HK-2 (cell line): ENCODE measurements around the gene SOS2.

ENCODE experiments used
- DNase-seq: peaks from one replicate; pipeline ENCODE4 v3.0.0-alpha.2; 2018; ENCODE audit not compliant: unreplicated experiment

The SOS2 gene

GRCh38 chr14:50231475-50232275 is at the start of gene SOS2:
SOS2 (minus strand) TSS chr14:50231578; CDS start chr14:50231283, 295 bp downstream.
- peak; percentile 83 for DNase-seq

DNA sequence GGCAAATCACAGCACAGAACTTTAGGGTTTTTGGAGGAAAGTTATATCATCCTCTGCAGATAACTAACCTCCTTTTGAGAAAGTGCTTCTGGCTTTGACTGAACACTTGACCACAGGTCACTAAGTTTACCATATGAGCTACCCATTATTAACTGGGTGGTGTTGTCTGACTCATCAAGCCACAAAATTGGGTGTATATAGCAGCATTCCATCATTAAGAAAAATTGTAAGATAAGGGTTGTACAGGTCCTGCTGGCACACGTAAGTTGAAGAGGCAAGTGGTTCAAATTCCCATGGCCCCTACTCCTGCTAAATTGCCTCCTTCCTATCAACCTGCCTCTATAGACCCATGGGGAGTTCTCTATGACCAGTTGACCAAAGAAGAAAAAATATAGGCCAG is 41.1 kb upstream of the SOS2 start:
- no peak for DNase-seq

DNA sequence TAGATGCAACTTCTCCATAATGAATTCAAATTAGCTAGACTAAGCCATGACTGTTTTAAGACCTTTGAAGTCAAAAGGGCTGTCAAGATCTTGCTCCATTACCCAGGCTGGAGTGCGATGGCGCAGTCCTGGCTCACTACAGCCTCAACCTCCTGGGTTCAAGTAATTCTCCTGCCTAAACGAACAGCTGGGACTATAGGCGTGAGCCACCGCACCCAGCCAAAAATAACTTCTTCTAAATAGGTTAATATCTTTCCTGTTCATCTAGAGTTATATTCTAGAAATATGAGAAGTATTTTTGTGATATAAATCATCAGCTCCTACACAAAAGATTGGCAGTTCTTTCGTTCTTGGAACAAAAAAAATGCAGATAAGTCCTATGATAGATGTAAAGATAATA is 39.6 kb upstream of the SOS2 start:
- DNase-seq, result no peak

DNA sequence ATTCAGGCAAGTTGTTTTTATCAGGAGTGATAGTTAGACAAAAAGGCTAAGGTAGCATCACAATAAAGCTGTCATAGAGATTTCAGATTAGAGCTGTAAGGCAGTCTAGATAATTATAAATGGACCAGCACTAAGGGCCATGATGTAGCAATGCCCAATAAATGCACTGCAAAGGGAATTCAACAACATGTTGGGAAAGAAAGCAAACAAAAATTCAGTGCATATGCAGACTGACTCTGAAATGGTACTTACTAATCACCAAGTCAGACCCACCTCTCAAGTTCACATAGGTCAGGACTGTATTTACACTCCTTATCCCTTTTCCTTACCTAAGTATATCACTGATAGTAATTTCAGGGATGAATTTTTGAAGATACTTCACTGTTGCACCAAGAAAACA is 33.7 kb upstream of the SOS2 start:
- DNase-seq, result no peak

GRCh38 chr14:50263321-50263720 is 31.9 kb upstream of the SOS2 start:
- no peak for DNase-seq

- no peak for DNase-seq
Measured at GRCh38 chr14:50262865-50263264, 31.5 kb upstream of the SOS2 start.

DNA sequence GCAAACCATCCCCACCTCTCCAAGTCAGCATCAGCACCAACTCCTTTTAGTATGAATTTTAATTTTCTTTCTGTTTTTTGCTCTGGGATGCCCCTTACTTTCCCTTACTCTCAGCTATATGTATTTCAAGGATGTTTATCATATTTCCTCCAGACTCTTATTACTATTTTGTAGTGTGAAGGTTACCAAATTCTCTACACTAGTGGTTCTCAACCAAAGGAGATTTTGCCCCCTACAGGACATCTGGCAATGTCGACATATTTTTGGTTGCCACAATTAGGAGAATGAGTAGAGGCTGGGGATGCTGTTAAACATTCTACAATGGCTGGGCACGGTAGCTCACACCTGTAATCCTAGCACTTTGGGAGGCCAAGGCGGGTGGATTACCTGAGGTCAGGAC is 29.1 kb upstream of the SOS2 start:
- no peak for DNase-seq

DNA sequence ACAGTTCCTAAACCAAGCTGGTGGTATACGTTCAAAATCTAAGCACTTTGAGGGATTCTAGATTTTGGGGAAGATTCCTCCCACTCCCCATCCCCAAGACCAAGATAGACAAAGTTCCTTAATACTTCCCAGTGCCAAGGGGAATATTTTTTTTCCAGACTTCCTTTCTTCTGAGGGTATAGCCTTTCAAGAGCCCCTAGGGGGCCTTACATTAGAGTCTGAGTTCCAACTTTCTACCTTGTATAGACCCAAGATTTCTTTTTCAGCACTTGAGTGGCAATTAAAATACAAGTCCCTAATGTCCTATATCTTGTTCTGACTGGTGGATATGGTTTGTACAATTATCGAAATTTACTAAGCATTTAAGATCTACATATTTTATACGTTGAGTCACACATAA is 28.7 kb upstream of the SOS2 start:
- DNase-seq, result no peak

- DNase-seq, result no peak
Measured at GRCh38 chr14:50257732-50258131, 26.4 kb upstream of the SOS2 start.

DNA sequence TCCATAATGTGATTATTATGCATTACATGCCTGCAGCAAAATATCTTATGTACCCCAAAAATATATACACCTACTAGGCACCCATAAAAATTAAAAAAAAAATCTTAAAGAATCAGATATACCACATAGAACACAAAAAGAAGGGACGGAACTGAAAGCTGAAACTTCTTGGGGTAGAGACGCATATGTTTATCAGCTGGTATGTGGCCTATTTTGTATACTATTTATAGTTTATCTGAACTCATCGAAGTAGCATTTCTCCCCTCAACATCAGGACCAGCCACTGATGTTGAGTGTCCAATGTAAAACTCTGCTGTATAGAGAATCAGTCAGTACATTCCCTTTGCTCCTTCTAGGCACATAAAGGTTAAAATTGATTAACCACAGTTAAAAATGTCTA is 22.9 kb upstream of the SOS2 start:
- no peak for DNase-seq

DNA sequence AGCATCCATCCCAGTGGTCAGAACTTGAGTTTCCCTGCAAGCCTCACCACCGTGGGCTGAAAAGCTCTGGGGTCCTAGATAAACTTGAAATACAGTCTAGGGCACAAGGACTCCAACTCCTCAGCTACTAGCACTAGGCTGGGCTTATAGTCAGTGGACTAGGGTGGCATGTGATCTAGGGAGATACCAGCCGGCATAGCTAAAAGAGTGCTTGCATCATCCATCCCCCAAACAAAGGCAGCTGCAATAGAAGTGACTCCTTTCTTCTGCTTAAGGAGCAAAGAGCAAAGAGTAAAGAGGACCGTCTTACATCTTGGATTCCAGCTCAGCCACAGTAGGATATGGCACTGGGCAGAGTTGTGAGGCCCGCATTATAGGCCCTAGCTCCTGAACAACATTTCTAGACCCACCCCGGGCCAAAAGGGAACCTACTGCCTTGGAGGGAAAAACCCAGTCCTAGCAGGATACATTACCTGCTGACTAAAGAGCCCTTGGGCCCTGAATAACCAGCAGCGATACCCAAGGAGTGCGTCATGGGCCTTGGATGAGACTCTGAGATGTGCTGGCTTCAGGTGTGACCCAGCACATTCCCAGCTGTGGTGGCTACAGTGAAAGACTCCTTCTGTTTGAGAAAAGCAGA is 17.9 kb upstream of the SOS2 start:
- DNase-seq, result no peak

GRCh38 chr14:50247245-50247644 is 15.9 kb upstream of the SOS2 start:
- DNase-seq, result no peak

- no peak for DNase-seq
Measured at GRCh38 chr14:50242566-50243310, 11.4 kb upstream of the SOS2 start.

- DNase-seq, result no peak
Measured at GRCh38 chr14:50242096-50242495, 10.7 kb upstream of the SOS2 start.

DNA sequence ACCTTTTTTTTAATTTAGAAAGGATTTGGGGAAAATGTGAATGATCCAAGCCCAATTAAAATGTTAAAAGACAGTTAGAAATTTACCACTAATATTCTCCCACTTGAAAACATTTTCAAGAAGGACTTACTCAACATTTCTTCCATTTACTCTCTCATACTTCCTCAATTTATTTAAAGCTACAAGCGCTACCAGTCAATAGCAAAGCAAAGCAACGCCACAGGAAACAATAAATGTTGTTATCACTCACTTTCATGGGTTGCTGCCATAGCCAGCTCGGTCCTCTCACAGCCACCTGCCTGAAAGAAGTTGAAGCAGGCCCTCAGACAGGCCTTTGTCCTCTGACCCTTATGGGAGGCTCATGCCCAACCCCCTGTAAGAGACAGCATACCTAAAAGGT is 6.0 kb upstream of the SOS2 start:
- DNase-seq, result no peak

DNA sequence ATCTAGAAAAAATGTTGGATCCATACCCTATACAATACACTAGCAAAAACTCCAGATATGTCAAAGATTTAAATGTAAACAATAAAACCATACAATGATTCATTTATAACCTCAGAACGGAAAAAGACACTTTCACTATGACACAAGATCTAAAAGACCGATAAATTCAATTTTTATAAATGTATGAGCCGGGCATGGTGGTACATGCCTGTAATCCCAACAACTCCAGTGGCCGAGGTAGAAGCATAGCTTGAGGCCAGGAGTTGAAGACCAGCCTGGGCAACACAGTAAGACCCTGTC is 2.5 kb upstream of the SOS2 start:
- DNase-seq, result no peak

DNA sequence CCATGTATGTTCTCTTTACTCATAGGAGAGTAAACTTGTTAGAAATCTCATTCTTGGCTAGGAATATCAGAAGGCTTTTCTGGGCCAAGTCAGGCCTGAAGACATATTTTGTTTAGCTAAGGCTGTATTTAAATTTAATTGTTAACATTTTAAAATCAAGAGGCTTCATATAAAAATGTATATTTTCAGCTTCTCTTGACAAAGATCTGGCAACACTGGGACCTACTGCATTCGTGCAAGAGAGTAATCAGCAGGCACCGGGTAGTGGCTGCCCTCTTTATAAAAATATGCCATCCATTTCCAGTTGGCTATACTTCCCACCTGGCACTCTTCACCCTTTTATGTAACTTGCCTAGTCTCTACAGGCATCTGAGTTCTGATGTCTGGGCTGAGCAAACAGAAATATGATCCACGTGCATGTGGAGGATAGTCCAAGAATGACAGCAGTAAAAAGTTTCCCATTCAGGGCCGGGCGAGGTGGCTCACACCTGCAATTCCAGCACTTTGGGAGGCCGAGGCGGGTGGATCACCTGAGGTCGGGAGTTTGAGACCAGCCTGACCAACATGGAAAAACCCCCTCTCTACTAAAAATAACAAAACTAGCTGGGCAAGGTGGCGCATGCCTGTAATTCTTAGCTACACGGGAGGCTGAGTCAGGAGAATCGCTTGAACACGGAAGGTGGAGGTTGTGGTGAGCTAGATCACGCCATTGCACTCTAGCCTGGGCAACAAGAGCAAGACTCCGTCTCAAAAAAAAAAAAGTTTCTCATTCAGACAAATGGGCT is 2.0 kb upstream of the SOS2 start:
- DNase-seq, result no peak

DNA sequence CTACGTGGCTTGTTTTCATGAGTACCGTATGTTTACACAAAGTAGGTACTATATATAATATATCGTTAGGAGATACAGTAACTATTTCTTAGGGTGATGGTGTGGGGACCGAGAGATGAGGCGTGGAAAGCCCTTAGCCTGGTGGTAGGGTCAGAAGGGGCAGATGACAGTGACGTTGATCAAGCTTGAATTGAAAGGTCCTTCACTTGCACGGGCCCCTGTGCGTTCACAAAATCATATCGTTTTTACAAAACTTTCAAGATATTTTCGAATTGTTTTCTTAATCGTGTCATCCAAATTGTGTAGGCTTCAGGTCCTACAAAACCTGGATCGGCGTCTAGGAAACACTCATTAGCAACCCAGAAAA is 881 bp upstream of the SOS2 start:
- DNase-seq, result peak; percentile 10

DNA sequence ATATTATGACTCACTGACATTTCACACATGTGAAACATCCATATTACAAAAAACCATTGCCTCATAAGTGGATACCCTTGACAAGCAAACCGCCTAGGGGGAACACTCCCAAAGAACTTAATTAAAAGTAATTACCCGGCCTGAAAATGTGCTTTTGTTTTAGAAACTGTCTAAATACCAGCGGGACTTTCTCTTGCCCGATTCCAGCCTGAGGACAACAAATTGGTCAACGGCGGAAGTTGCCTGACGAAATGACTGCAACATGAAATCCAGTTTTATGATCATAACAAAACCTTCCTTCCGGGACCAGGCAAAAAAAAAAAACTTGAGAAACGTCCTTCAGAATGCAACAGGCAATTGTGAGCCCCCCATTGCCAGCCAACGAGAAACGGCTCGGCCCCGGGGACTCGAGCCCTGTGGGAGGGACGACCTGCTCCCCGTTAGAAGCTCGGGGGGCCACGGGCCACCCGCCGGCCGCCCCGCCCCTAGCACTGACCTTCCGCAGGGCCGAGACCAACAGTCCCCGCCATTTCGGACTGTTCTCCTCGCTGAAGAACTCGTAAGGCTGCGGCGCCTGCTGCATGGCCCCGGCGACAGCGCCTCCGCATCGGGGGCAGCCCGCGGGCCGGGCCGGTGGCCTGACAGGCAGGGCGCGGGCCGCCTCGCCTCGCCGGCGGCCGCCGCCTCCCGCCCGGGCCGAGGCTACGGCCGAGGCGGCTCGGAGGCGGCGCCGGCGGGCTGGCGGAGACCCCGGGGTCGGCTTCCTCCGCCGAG is 490 bp downstream of the SOS2 start:
- DNase-seq, result peak; percentile 35

DNA sequence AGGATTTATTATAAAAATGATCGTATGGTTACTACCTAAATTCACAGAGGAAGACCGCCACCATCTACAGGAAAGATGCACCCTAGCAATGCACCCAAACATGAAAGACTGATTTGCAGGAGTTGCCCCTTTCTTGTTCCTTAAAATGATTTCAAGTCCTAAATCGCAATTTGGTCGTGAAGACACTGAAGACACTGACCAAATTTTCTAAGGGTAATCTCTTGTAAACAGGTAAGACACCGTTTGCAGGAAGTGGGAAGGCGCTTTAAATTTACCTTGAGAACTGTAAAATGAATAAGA is 1.0 kb downstream of the SOS2 start:
- no peak for DNase-seq

DNA sequence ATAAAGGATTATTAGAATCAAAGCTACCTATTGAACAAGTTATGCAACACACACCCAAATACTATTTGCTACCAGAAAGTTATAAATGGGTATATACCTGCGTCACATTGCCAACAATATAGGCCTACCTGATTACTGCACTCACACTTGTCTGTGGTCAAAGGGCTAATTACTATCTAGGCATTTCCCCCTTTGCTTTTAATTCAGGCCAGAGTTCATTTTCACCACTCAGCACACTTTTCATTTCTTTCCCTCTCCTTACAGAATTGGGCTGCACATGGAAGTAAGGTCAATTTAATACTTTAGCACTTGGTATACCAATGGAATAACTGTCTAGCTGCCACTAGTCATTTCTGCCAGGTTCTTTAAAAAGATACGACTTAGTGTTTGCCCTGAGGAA is 1.7 kb downstream of the SOS2 start:
- no peak for DNase-seq

GRCh38 chr14:50228313-50228712 is 3.1 kb downstream of the SOS2 start:
- DNase-seq, result no peak
